Pericardium fibroblast (primary cell): ENCODE results near the gene OR6N1. TPM values are rescaled to one million over a fixed set of nuclear protein-coding genes. Genes with fewer than 3 reads are reported as not detected.

Experiments
- total RNA-seq: library from RNA; depleted of rRNA; stranded (reverse); fragments of >200 nt; gene quantifications from 2 replicates; pipeline ENCODE4 v1.2.3, GENCODE V29; 2015

Gene OR6N1, protein sequence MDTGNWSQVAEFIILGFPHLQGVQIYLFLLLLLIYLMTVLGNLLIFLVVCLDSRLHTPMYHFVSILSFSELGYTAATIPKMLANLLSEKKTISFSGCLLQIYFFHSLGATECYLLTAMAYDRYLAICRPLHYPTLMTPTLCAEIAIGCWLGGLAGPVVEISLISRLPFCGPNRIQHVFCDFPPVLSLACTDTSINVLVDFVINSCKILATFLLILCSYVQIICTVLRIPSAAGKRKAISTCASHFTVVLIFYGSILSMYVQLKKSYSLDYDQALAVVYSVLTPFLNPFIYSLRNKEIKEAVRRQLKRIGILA
- total RNA-seq: not detected in 2 replicates

GRCh38 chr1:158771950-158772866 lies at the start of gene OR6N1:
TSS of gene OR6N1 (minus strand) at chr1:158772195. CDS start at chr1:158766682, 5,513 bp downstream.

DNA sequence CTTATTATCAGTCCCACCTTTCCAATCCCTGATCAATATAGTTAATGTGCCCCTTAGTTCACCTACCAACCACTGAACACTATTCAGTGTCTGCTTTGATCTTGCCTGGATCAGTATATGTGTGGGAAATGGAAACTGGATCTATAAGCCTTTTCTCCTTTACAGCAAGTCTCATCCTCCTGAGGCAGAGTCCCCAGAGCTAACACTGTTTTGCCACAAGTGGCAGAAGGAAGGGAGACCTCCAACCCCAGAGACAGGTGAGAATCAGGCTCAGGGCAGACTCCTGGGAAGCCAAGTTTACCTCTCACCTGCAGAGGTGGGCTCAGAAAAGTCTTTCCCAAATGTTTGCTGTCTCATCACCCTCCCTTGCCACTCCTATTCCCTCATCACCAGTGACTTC lies 9.1 kb upstream of the OR6N1 start, which contains the start of gene OR6N2:
Gene OR6N2 (minus strand): TSS at position 101 of the 400 bp plus-strand sequence. CDS start 3,569 bp downstream, outside the sequence.

GRCh38 chr1:158754420-158754819 lies 17.6 kb downstream of the OR6N1 start, which contains the start of gene OR6K6:
TSS of gene OR6K6 (plus strand) at chr1:158754720. CDS start at chr1:158754888, 168 bp downstream.

DNA sequence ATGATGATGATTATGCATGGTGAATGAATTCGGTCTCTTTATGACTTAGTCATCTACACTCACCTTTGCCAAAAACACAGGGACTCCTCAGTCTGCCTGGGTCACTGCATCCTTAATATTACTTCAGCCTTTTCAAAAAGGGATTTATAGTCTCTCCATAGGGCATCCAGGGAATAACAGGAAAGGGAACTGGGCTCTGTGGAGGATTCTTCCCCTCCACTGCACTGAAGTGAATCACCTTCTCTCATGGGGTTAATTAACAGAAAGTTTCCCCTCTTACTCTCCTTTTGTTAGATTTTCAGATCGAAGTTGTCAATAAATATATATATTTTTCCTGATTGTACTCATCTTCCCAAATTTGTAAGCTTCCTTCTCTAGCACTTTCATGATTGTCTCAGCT lies 51.4 kb downstream of the OR6N1 start, which contains the start of gene OR6K3:
Gene OR6K3 (minus strand): TSS at position 101 of the 400 bp plus-strand sequence. CDS start 2,605 bp downstream, outside the sequence.

Other genes with a start within 250 kb of the OR6N1 start
- gene OR6Y1, start 217.8 kb downstream of the OR6N1 start, total RNA-seq: not detected in 2 replicates
- not detected in 2 replicates for gene OR6P1, start 201.6 kb downstream of the OR6N1 start, total RNA-seq
- not detected in 2 replicates for gene OR10X1, start 192.3 kb downstream of the OR6N1 start, total RNA-seq
- gene OR10Z1, start 166.9 kb downstream of the OR6N1 start, total RNA-seq: not detected in 2 replicates
- gene SPTA1, start 85.5 kb downstream of the OR6N1 start, total RNA-seq: under 0.01 and 0.09 TPM in 2 replicates
- gene OR6K2, start 71.5 kb downstream of the OR6N1 start, total RNA-seq: not detected in 2 replicates
- not detected in 2 replicates for gene OR6K3, start 51.5 kb downstream of the OR6N1 start, total RNA-seq
- gene OR6K6, start 17.5 kb downstream of the OR6N1 start, total RNA-seq: not detected in 2 replicates
- not detected in 2 replicates for gene OR6N2, start 9.0 kb upstream of the OR6N1 start, total RNA-seq
- not detected in 2 replicates for gene MNDA, start 59.2 kb upstream of the OR6N1 start, total RNA-seq
- gene PYHIN1, start 159.4 kb upstream of the OR6N1 start, total RNA-seq: not detected in 2 replicates
- gene IFI16, start 237.7 kb upstream of the OR6N1 start, total RNA-seq: 79.1 and 183 TPM in 2 replicates